HG03457 (cell line): ENCODE measurements around the gene METTL25.

Experiments used
- ATAC-seq: cut with Tn5 transposase; IDR thresholded peaks from one replicate; pipeline ENCODE4 v1.9.1; 2021; ENCODE audit warnings: moderate number of reproducible peaks; ENCODE audit not compliant: unreplicated experiment

Gene METTL25

DNA sequence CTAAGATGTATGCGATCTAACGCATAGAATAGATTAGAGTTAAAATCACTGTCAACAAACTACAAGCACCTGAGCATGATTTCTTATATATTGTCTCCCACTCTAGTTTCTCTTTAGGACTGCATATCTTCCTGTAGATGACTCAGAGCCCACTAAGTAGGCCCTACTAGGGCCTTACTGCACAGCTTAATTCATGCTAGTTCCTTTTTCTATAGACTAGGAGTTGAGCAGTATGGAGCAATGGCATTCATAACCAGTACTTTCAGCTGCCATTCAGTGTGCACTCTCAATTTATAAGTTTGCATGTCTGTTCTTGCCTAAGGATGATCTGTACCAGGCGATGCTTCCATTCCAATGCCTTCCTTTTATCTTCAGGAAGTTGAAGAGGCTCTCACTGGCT is 103.5 kb downstream of the METTL25 start:
- no peak for ATAC-seq

GRCh38 chr12:82468563-82468962 is 110.2 kb downstream of the METTL25 start:
- no peak for ATAC-seq

- ATAC-seq = no peak
Measured at GRCh38 chr12:82470906-82471512, 112.7 kb downstream of the METTL25 start.

- no peak for ATAC-seq
Measured at GRCh38 chr12:82473111-82473754, 114.9 kb downstream of the METTL25 start.

DNA sequence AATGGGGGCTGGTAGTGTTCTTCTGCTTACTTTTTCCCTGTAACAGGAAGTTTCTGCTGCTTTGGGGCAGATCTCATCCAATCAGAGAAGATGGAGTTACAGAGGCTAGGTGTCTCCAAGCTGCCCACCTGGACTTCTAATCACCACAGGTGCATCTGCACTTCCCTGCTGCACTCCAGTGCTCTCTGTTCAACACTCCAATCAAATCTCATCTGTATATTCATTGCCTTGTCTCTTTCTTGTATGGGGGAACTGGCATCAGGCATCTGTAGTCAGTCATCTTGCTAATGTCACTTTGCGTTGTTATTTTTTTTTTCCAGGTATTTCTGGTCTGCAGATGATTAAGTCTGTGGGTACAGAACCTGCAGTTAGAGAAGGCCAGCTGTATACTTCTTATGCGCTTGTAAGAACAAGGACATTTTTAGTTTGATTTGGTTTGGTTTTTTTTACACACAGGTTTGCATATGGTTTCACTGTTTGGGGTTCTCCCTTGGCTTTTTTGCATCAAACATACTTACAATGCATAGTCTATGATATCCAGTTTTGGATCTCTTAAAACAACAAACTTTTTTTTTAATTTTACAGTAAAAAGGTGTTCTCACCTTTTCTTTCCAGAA is 116.0 kb downstream of the METTL25 start:
- ATAC-seq = peak; percentile 87

- ATAC-seq = no peak
Measured at GRCh38 chr12:82474798-82475184, 116.5 kb downstream of the METTL25 start.

DNA sequence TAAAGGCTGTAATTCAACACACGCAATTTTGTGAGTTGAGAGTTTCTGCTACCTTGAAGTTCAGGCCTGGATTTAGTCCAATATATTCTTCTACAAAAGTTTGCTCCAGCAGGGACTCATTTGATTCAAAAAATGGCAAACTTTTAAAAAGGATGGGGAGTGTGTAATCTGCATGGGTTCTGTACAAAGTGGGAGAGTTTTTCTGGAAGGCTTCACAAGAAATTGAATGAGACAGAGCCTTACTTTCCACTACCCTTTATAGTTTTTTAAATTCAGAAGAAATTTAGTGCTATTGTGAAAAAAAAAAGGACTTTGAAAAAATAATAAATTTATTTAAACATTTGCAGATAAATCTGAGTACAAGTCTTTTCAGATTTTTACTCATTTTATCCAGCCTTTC is 116.9 kb downstream of the METTL25 start:
- ATAC-seq = no peak

DNA sequence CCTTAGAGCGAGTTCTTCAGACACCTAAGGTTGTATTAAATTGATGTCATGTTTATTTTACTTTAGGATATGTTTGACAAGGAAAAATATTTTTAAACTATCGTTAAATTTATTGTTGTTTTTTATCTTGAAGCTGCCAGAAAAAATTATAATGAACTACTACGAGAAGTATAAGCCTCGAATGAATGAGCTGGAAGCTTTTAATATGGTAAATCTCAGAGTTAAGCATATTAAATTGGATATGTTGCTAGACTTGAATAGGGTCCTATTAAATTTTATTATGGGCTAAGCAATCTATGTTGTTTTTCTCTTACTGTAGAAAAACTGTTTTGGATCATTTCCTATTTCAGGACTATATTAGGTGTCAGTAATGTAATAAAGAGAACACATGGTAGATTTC is 118.2 kb downstream of the METTL25 start:
- no peak for ATAC-seq

DNA sequence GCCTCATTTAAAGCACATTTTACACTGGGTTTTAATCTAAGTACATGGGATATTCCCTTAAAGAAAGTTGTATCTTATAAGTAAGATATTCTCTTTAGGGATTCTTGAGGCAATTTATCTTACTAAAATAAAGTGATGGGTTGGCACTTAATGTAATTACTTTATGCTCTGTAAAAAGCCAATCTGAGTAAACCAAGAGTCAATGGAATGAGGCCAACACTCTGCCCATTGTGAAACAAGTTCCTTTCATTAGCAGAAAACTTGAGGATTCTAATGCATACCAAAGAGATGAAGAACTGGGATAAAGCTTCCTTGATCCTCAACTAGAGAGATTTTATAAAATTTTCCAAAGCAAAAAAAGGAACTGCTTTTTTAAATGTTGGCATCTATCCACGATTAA is 121.2 kb downstream of the METTL25 start:
- no peak for ATAC-seq

GRCh38 chr12:82480606-82481005 is 122.3 kb downstream of the METTL25 start:
- no peak for ATAC-seq

- ATAC-seq = no peak
Measured at GRCh38 chr12:82481954-82482353, 123.6 kb downstream of the METTL25 start.

- no peak for ATAC-seq
Measured at GRCh38 chr12:82486524-82487235, 128.4 kb downstream of the METTL25 start.

DNA sequence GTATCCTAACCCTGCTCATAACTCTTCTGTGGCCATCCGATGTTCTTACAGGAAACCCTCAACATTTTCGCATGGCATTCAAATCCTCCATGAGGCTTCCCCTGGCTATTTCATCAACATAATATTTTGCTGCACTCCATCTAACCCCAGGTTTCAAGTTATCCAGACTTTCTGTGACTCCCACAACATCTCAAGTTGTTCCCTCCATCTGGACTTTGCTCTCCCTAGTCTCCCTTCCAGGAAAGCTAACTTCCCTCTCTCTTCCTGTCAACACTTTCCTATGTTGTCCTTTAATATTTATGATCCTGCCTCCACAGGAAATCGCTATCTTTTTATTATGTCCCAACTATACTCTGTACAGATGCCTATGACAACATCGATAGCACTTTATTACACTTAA is 146.1 kb downstream of the METTL25 start:
- no peak for ATAC-seq

- ATAC-seq = no peak
Measured at GRCh38 chr12:82505150-82505549, 146.8 kb downstream of the METTL25 start.

DNA sequence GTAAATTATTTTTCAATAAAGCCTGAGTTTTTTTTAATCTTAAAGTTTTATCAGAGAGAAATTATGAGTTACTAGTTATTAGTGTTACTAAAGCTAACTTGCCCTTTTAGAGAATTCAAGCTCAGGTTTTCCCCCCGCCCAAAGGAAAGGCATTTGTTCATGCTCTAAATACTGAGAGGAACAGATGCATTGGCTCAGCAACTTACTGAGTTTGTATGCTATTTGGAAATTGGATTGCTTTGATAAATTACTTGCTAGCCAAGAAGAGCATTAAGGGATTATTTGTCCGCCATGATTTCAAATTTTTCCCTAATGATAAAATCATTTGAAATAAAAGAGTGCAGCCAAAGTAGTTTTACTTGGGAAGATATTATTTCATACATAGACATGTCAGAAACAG is 149.4 kb downstream of the METTL25 start:
- ATAC-seq = no peak

GRCh38 chr12:82510386-82510785 is 152.1 kb downstream of the METTL25 start:
- ATAC-seq = no peak

DNA sequence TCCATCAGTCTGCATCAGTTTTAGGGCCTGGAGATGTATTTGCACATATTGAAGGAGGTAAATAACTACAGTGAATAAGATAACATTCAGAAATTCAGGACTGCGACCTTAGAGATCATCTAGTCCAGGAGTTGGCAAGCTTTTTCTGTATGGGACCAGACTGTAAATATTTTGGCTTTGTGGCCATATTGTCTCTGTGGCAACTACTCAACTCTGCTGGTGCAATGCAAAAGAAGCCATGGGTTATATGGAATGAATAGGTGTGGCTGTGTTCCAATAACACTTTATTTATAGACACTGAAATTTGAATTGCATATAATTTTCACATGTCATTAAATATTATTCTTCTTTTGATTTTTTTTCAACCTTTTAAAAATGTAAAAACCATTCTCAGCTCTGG is 156.6 kb downstream of the METTL25 start:
- ATAC-seq = no peak

- no peak for ATAC-seq
Measured at GRCh38 chr12:82515652-82516051, 157.3 kb downstream of the METTL25 start.

- ATAC-seq = peak; percentile 70
Measured at GRCh38 chr12:82517027-82517426, 158.7 kb downstream of the METTL25 start.

DNA sequence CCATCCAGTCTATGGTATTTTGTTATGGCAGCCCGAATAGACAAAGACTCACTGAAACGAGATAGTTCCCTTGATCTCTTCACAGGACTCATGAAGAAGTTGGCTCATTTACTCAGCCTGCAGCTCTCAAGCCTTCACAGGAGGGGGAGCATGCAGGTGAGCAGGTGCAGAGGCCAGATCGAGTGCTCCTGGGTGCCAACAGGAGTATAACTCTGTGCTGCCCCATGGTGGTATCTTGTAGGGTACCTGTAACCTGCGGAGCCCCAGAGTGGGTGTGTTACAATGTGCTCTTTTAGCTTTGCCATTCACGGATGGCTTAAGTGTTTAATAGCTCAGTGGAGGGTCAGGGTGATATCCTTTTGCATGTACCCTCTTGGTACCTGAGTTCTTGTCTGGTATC is 159.5 kb downstream of the METTL25 start:
- no peak for ATAC-seq

DNA sequence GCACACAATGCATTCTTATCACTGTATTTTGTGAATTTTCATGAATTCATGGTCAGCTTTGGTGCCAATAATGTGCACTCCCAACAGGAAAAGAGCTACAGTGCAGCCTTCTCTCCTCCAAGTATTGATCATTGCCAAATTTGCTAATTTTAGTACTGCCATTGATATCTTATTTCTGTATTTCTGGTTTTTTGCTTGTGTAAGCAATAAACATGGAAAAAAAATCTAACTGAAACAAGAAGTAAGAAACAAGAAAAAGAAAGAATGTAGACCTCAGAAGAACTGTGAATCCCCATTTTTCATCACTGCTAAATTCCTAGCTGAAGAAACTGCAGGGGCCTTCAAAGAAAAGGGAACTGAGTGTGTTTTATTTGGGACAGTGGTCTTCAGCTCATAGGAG is 161.2 kb downstream of the METTL25 start:
- no peak for ATAC-seq

GRCh38 chr12:82522285-82522684 is 164.0 kb downstream of the METTL25 start:
- ATAC-seq = no peak
